ENCODE data around the gene CASP5. TPM values are rescaled to one million over a fixed set of nuclear protein-coding genes. Genes with fewer than 3 reads are reported as not detected.
"Not testable (repeated sequence)": the region's sequence is repeated elsewhere in the genome, so short reads cannot be mapped to it uniquely, and the experiment has no call there.

The CASP5 gene
- total RNA-seq: not detected

GRCh38 chr11:105023003-105023402, at the start of gene CASP5:
Gene CASP5, minus strand, starts transcription at chr11:105023168. Its CDS starts 32 bp downstream, at chr11:105023136.
- DNase-seq (no peak), ATAC-seq (no peak)
- ChIA-PET CTCF (no interaction called here), POLR2A (no interaction called here)
- H3K9me3 Mint-ChIP-seq: peaks cover 1% of the 10 kb centered on the region
- TF ChIP-seq CTCF (IDR thresholded peaks at IDR 0.05): no peak
- no peaks in the 10 kb centered on the region for H3K27me3 Mint-ChIP-seq
- H3K27ac Mint-ChIP-seq: no peak within 1 kb of the TSS
- no peak within 1 kb of the TSS for H3K4me3 Mint-ChIP-seq
- H3K4me1 Mint-ChIP-seq (ENCODE audit: low read depth): peaks cover 7% of the 10 kb centered on the region
- H3K36me3 Mint-ChIP-seq (ENCODE audit: low read depth): peaks cover 15% of the 10 kb centered on the region
- intact Hi-C loops (cut with micrococcal nuclease): no loop called here

GRCh38 chr11:105072080-105072479, 49.1 kb upstream of the CASP5 start:
- H3K27ac Mint-ChIP-seq; CTCF ChIA-PET; POLR2A ChIA-PET; DNase-seq; H3K9me3 Mint-ChIP-seq; ATAC-seq; H3K27me3 Mint-ChIP-seq; H3K4me3 Mint-ChIP-seq; intact Hi-C loops (cut with micrococcal nuclease); H3K36me3 Mint-ChIP-seq (ENCODE audit: low read depth): not testable (repeated sequence)
- peaks cover 13% of the 10 kb centered on the region for H3K4me1 Mint-ChIP-seq (ENCODE audit: low read depth)

GRCh38 chr11:105071089-105071732, 48.2 kb upstream of the CASP5 start:
- CTCF ChIA-PET: no interaction called here
- intact Hi-C loops (cut with micrococcal nuclease): no loop called here
- Mint-ChIP-seq H3K27me3 (no peaks in the 10 kb centered on the region), H3K9me3 (no peaks in the 10 kb centered on the region), H3K36me3 (ENCODE audit: low read depth) (no peaks in the 10 kb centered on the region), H3K4me3 (peak overlapping the region; percentile 38), H3K27ac (peak overlapping the region; percentile 43), H3K4me1 (ENCODE audit: low read depth) (peaks cover 13% of the 10 kb centered on the region)
- DNase-seq (no peak), ATAC-seq (no peak)
- no peak for TF ChIP-seq CTCF (IDR thresholded peaks at IDR 0.05)
- POLR2A ChIA-PET: no interaction called here

- ChIA-PET CTCF (no interaction called here), POLR2A (no interaction called here)
- H3K27me3 Mint-ChIP-seq: no peaks in the 10 kb centered on the region
- no peaks in the 10 kb centered on the region for H3K9me3 Mint-ChIP-seq
- no peak for TF ChIP-seq CTCF (IDR thresholded peaks at IDR 0.05)
- no peaks in the 10 kb centered on the region for H3K36me3 Mint-ChIP-seq (ENCODE audit: low read depth)
- peak overlapping the region; percentile 38 for H3K4me3 Mint-ChIP-seq
- ATAC-seq (peak; percentile 24), DNase-seq (no peak)
- intact Hi-C loops (cut with micrococcal nuclease): no loop called here
- no peak overlapping the region for H3K27ac Mint-ChIP-seq
- H3K4me1 Mint-ChIP-seq (ENCODE audit: low read depth): peaks cover 13% of the 10 kb centered on the region
These were observed 47.3 kb upstream of the CASP5 start for GRCh38 chr11:105070306-105070705.

- H3K36me3 Mint-ChIP-seq (ENCODE audit: low read depth); H3K4me3 Mint-ChIP-seq; intact Hi-C loops (cut with micrococcal nuclease); ATAC-seq; H3K27me3 Mint-ChIP-seq; CTCF ChIA-PET; H3K27ac Mint-ChIP-seq; H3K9me3 Mint-ChIP-seq; POLR2A ChIA-PET; DNase-seq: not testable (repeated sequence)
- peaks cover 13% of the 10 kb centered on the region for H3K4me1 Mint-ChIP-seq (ENCODE audit: low read depth)
These were observed 46.8 kb upstream of the CASP5 start for GRCh38 chr11:105069749-105070148.

- POLR2A ChIA-PET; intact Hi-C loops (cut with micrococcal nuclease); H3K4me3 Mint-ChIP-seq; H3K9me3 Mint-ChIP-seq; H3K27me3 Mint-ChIP-seq; H3K4me1 Mint-ChIP-seq (ENCODE audit: low read depth); H3K36me3 Mint-ChIP-seq (ENCODE audit: low read depth); ATAC-seq; CTCF ChIA-PET; H3K27ac Mint-ChIP-seq; DNase-seq: not testable (repeated sequence)
These were observed 40.4 kb upstream of the CASP5 start for GRCh38 chr11:105063245-105063941.
